HG02885 (cell line): ENCODE results near the gene CDC25B.
A peak's percentile ranks its signal among the peaks of the same experiment; 100 is the strongest.
"Not testable (repeated sequence)": the region's sequence is repeated elsewhere in the genome, so short reads cannot be mapped to it uniquely, and the experiment has no call there.

ENCODE experiments used
- ATAC-seq: cut with Tn5 transposase; IDR thresholded peaks from one replicate; pipeline ENCODE4 v1.9.1; 2021; ENCODE audit warnings: mild to moderate bottlenecking; ENCODE audit not compliant: unreplicated experiment, poor library complexity

CDC25B gene

DNA sequence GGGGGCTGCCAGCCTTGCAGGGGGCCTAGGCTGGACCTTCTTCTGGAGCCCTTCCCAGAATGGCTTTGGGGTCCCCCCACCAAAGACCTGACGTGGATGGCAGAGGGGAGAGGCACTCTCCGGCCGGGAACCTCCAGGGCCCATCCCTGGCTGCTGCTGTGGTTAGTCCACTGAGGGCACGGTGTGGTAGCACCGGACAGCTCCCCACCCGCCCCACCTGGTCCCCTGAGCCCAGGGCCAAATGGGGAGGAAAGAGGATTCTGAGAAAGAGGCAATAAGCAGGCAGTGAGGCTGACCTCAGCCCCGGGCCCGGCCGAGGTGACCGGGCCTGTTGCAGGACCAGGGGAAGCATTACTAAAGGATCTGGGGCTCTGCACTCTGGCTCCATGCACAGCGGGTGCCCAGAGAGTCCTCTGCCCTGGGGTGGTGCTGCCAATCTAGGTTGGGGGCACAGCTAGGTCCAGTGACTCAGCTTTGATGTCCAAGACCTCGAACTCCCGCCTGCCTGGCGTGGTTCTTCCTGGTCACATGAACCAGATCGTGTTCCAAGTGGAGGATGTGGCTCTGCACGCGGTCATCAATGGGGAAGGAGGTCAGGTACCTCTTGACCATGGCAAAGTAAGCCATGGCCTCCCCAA lies 11.8 kb upstream of the CDC25B start:
- ATAC-seq, result no peak

DNA sequence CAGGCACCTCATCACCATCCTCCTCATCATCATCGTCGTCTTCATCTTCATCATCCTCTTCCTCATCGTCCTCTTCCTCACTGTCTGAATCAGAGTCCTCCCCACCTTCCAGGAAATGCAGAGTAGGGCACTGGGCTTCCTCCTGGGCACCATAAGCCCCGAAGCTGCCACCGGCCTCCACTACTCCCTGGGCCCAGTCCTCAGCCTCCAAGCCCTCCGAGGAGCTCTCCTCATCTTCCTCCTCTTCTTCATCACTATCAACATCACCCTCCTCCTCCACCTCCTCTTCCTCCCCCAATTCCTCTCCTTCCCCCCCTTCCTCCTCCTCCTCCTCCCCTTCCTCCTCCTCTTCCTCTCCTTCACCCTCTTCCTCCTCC lies 11.3 kb upstream of the CDC25B start:
- no peak for ATAC-seq

DNA sequence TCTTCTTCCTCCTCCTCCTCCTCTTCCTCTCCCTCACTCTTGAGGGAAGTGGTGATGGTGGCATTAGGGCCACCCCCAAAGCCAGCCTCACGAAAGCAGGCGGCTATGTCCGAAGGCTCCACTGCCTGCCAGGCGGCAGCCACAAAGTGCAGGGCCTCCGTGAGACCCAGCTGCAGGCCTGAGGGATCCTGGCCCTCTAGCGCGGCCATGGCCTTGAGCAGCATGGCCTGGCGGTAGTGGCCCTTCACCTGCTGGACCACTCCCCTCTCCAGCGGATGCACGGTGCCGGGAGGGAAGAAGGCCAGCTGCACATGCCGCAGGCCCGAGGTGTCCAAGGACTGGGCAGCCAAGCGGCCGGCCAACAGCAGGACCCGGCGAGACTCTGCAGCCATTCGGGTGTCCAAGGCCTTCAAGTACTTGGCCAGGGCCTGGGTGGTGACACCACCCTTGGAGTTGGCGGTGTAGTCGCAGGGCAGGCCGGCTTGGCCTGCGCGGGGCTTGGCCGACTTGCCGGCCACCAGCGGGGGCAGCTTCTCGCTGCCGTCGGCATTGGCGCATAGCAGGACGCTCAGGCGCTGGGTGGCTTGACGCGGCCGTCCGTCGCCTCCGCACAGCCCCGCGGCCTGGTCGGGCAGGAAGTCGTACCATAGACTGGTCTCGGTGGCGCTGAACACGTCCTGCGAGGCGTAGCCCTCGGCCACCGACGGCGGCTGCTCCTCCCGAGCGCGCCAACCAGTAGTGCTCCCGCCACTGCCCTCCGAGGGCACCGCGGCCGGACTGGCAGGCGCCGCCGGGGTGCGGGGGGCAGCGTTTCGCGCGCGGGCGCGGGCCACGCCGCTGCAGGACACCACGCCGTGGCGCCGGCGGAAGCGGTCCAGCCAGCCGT lies 10.6 kb upstream of the CDC25B start:
- ATAC-seq, result no peak

DNA sequence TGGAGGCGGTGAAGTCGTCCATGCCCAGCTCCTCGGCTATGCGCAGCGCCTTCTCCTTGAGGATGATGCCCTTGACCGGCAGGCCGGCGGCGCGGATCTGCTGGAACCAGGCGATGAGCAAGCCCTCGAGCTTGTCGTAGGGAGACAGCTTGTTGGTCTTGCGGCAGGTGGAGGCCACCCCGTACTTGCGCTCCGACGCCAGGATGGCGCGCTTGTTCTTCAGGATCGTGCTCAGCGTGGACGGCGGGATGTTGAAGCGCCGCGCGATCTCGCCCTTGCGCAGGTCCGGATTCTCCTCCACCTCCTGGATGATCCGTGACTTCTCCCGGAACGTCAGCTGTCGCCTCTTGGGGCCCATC lies 10.0 kb upstream of the CDC25B start:
- ATAC-seq, result peak; percentile 23

DNA sequence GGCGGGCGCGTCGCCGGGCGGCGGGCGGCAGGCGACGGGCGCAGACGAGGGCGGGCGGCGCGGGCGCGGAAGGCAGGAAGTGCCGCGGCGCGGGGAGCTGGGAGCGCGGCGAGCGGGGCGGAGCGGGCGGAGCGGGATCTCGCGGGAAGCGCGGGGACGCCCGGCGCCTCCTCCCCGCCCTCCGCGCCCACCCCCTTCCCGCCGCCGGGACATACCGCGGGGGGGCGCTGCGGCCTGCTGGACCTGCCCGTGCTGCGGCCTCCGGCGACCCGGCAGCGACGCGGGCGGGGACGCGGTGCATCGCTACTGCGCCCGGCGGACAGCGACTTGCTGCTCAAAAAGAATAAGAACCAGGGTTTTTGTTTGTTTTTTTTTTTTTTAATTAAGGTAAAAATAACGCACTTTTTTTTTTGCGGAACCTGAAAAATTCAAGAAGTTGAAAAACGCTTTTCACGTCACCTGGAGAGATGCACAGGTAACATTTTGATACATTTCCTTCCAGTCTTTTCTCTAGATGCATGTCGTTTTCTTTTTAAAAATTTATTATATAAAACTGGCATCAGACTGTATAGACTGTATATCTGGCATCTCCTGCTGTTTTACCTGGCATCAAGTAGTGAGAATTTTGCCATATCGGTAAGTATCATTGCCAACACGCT lies 9.3 kb upstream of the CDC25B start, which contains the start of gene CENPB:
TSS of gene CENPB (minus strand) at position 76 of the 659 bp plus-strand sequence. CDS start 257 bp downstream, outside the sequence.
- peak; percentile 90 for ATAC-seq

DNA sequence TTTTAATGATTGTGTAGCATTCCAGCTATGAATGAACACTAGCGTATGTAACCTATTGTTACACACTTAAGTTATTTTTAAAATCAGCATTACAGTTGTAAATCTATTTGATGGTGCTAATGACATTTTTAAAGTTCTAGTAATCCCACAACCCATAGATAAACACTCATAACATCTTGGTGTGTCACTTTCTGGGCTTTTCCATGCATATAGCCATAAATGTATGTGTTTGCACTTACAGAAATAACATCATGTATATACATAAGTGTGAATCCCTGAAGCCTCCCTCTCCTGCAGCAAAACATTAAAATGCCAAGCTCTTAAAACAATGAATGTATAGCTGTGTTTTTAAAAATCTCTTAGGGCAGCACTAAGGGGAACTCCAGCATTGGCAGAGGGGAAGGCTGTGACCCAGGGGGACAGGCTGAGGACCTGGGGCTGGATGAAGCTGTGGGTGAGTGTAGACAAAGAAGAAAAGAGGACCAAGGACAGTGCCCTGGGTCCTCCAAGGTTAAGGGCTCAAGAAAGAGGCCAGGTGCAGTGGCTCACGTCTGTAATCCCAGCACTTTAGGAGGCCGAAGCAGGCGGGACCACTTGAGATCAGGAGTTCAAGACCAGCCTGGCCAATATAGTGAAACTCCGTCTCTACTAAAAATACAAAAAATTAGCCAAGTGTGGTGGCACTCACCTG lies 8.6 kb upstream of the CDC25B start:
- no peak for ATAC-seq

DNA sequence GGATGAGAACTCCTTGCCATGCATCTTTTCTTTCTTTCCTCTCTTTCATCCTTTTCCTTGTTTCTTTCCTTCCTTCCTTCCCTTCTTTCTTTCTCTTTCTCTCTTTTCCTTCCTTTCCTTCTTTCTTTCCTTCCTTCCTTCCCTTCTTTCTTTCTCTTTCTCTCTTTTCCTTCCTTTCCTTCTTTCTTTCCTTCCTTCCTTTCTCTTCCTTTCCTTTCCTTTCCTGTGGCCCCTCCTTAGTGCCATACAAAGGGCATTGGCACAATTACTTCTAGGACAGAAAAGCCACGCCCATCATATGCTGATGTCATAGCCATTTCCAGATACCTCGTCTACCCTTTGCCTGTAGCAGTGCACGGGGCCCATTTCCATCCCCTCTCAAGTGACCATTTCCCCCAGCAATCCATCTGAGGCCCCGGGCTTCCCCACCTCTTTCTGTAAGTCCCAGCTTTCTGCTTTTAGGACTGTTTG lies 7.4 kb upstream of the CDC25B start:
- no peak for ATAC-seq

DNA sequence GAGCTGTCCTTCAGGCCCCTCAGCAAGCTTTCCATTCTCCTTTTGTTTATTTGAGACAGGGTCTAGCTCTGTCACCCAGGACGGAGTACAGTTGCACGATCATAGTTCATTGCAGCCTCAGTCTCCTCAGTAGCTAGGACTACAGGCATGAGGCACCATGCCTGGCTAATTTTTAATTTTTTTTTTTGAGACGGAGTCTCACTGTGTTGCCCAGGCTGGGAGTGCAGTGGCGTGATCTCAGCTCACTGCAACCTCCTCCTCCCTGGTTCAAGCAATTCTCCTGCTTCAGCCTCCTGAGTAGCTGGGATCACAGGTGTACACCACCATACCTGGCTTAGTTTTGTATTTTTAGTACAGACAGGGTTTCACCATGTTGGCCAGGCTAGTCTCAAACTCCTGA lies 6.9 kb upstream of the CDC25B start:
- not testable (repeated sequence) for ATAC-seq

DNA sequence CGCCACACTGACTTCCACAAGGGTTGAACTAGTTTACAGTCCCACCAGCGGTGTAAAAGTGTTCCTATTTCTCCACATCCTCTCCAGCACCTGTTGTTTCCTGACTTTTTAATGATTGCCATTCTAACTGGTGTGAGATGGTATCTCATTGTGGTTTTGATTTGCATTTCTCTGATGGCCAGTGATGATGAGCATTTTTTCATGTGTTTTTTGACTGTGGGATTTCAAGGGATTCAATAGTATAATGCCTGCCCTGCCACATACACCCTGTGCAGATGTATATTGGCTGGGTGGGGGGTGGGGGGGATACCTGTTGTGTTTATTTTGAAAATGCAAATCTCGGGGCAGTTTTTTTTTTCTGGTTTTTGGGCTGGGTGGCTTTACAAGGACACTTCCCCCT lies 1.9 kb upstream of the CDC25B start:
- not testable (repeated sequence) for ATAC-seq

DNA sequence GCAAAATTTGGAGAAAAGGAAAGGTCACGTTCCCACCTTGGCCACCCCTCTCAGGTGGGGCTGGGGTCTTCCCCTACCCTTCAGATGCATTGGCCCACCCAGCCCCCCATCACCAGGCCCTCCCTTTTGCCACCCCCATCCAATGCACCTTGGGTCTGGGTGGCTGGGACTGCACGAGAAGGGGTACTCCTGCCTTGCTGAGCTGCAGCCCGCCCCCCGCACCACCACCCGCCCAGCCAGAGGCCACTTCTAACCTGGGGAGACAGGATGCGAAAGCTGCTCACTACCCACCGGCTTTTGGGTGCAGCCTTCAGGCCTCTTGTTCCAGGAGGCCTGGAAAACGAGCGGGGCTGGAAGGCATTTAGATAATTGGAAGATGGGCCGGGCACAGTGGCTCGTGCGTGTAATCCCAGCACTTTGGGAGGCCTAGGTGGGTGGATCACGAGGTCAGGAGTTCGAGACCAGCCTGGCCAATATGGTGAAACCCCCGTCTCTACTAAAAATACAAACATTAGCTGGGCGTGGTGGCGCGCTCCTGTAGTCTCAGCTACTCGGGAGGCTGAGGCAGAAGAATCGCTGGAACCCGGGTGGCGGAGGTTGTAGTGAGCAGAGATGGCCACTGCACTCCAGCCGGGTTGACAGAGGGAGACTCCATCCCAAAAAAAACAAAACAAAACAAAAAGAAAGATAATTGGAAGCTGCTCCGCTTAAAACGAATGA lies 1.2 kb upstream of the CDC25B start:
- no peak for ATAC-seq

DNA sequence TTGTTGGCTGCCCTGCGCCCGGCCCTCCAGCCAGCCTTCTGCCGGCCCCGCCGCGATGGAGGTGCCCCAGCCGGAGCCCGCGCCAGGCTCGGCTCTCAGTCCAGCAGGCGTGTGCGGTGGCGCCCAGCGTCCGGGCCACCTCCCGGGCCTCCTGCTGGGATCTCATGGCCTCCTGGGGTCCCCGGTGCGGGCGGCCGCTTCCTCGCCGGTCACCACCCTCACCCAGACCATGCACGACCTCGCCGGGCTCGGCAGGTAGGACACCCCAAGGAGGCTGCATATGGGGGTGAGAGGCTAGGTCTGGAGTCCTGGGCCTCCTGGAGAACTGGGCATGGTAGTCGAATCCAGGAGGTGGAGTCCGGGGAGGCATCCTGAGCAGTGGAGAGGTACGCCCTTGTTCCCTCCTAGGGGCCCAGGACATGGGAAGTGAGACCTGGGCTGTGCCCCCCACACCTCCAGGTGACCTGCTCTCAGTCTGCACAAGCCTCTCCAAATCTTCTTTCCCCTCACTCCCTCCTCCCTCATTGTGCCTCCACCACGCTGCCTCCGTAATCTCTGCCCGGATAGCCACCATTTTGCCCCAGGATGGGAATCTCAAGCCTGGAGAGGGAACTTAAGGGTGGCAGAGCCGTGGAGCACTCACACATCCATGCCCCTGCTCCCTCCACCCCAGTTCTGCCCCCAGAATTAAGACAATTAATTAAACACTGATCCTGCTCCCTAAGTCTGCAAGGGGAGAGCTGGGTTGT lies 541 bp downstream of the CDC25B start:
- no peak for ATAC-seq

DNA sequence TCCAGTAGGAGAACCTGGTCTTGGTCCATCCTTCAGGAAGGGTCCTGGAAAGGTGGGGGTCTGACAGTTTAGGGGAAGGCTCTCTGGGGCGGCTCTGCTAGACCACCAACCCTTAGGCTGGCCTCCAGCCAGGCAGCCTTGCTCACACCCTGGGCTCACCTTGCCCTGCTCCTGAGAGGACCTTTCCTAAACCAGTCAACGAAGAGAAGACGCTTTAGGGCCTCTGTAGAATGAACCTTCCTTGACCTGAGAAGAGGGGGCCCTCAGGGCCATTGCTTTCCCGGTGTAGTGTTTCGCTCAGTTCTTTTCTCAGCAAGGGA lies 1.1 kb downstream of the CDC25B start:
- no peak for ATAC-seq

DNA sequence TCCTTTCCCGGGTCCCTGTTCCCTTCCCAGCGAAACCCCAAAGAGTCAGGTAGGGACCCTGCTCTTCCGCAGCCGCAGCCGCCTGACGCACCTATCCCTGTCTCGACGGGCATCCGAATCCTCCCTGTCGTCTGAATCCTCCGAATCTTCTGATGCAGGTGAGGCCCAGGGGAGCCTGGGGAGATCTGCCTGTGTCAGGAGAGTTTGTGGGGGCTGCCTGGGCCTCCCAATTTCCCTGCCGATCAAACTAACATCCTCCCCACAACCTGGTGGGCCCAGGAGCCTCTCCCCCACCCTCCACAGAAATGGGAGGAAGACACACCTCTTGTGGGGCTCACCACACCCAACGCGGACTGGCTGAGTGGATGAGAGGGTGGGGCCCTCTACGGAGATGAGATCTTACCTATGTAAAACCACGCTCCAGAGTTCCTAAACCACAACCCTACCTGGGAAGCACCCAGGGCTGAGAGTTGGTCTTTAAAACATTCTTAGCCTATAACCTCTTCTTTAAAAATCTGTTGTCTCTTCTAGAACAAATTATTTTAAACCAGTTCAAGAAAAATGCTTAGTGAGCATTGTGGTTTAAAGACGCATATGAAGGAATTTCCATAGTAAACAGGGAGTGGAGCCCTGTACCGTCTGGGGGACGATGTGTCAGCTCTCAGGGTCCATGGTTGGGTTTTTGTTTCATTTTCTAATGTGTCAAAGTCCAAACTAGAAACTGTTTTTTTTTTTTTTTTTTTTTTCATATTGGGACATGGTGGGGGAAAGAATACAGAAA lies 1.7 kb downstream of the CDC25B start:
- no peak for ATAC-seq

DNA sequence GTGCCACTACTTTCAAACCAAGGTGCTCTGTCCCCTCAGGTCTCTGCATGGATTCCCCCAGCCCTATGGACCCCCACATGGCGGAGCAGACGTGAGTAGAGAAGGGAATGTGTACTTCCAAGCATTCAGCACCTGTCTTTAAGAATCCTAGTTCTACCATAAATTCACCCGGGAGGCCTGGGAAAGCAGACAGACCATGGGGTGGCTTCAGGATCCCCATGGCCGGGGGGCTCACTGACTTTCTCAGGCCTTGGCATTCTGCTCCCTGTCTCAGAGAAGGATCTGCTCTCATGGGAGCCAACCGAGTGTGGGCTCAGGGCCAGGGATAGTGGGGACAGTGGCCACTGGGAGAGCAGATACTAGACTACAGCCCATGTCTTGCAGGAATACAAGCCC lies 2.3 kb downstream of the CDC25B start:
- no peak for ATAC-seq

DNA sequence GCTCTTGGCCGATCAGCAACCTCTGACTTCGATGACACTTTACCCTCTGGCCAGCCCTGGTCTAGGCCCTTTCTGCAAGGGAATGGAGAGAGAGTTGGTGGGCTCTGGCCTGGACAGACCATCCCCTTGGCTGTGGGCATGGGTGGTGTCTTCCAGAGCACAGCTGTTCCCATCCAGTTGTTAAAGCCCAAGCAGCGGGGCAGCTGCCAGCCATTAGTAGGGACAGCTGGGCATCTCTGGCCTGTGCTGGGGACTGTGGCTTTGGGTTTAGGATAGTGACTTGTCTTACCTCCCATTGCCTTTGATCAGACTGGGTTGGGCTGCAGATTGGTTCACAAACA lies 2.8 kb downstream of the CDC25B start:
- ATAC-seq, result no peak

DNA sequence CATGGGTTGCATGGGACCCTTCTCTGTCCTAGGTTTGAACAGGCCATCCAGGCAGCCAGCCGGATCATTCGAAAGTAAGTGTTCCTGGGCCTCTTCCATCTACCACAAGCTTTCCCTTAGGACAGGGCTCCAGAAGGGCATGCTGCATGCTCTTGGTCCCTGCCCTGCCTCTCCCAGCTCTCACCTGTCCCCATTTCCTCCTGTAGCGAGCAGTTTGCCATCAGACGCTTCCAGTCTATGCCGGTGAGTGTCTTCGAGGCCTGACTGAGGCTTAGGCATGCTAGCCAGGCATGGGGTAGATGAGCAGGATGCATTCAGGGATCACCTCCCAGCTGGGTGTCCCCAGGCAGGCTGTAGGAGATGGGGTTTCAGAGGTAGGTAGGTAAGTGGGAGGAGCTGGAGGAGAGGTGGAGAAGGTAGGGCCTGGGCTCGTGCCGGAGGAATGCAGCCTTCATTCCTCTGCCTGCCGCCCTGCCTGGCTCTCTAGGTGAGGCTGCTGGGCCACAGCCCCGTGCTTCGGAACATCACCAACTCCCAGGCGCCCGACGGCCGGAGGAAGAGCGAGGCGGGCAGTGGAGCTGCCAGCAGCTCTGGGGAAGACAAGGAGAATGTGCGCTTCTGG lies 4.3 kb downstream of the CDC25B start:
- ATAC-seq, result no peak

DNA sequence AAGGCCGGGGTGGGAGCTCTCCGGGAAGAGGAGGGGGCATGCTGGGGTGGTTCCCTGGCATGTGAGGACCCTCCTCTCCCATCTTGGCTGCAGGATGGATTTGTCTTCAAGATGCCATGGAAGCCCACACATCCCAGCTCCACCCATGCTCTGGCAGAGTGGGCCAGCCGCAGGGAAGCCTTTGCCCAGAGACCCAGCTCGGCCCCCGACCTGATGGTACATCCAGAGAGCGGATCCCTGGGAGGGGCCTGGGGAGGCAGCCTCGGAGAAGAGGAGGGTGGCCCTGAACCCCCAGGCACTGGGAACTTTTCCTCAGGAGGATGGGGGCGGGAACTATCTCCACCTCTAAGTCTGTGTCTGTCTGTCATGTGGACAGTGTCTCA lies 4.8 kb downstream of the CDC25B start:
- ATAC-seq, result no peak

DNA sequence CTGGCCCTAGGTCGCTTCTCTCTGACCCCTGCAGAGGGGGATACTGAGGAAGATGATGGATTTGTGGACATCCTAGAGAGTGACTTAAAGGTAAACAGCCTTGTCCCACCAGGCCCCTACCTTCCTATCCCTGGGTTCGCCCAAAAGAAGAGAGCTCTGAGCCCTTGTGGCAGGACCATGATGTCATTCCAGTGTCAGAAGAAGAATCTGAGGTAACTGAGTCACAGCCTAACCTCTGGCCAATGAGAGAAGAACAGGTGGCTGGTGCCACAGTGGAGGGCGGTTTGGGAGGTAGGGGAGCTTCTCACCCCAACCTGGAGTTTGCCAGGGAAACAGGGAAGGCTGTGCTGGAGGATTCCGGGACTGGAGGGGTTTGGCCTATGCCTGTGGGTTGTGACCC lies 5.2 kb downstream of the CDC25B start:
- ATAC-seq, result no peak
